ENCODE data around the gene NGFR.

The NGFR gene

DNA sequence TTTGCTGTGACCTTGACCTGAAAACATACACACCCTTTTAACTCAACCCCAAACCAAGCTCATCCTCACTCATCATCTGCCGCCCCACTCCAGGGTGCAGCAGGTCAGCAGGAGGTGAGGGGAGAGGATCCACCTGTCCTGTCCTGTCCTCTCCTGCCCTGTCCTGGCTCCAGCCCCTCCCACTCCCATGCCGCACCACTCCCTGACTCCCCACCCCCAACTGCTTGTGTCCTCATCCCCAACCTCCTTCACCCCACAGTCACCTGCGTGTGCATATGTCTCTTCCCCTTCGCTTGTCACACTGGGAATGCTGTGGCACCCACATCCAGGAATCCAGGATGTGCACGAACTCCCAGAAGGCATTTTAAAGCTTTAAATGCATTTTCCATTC lies 15.6 kb downstream of the NGFR start:
- H3K4me3 ChIP-seq (ENCODE audit: low read length), result no peak overlapping the region
- no peak for DNase-seq (ENCODE audit: low read depth)
- no peak for TF ChIP-seq CTCF (conservative IDR thresholded peaks at IDR 0.05; ENCODE audit: low read depth, low read length)

- no peak overlapping the region for H3K4me3 ChIP-seq (ENCODE audit: low read length)
- DNase-seq (ENCODE audit: low read depth), result no peak
- TF ChIP-seq CTCF (conservative IDR thresholded peaks at IDR 0.05; ENCODE audit: low read depth, low read length), result no peak
Measured at GRCh38 chr17:49511810-49512209, 16.7 kb downstream of the NGFR start.

DNA sequence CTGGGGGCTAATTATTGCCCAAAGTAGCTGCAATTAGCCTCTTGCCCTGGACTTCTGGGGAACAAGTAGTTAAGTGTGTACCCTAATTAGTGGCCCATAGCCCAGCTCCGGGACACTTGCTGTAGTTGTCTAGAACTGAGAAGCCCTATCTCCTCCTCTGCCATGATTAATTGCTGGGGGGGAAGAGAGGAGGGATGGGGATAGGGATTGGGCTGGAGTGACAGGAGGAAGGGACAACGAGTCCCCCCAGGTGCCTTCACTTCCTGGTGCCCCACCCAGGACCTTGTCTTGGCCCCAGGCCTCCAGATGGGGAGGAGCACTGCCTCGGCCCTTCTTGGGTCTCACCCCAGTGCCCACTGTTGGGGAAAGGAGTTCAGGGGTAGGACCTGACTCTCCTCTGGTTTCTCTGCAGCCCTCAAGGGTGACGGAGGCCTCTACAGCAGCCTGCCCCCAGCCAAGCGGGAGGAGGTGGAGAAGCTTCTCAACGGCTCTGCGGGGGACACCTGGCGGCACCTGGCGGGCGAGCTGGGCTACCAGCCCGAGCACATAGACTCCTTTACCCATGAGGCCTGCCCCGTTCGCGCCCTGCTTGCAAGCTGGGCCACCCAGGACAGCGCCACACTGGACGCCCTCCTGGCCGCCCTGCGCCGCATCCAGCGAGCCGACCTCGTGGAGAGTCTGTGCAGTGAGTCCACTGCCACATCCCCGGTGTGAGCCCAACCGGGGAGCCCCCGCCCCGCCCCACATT lies 17.4 kb downstream of the NGFR start:
- no peak for DNase-seq (ENCODE audit: low read depth)
- TF ChIP-seq CTCF (conservative IDR thresholded peaks at IDR 0.05; ENCODE audit: low read depth, low read length), result no peak
- H3K4me3 ChIP-seq (ENCODE audit: low read length), result no peak overlapping the region

- TF ChIP-seq CTCF (conservative IDR thresholded peaks at IDR 0.05; ENCODE audit: low read depth, low read length), result no peak
- DNase-seq (ENCODE audit: low read depth), result no peak
- no peak overlapping the region for H3K4me3 ChIP-seq (ENCODE audit: low read length)
Measured at GRCh38 chr17:49513044-49513395, 17.9 kb downstream of the NGFR start.

DNA sequence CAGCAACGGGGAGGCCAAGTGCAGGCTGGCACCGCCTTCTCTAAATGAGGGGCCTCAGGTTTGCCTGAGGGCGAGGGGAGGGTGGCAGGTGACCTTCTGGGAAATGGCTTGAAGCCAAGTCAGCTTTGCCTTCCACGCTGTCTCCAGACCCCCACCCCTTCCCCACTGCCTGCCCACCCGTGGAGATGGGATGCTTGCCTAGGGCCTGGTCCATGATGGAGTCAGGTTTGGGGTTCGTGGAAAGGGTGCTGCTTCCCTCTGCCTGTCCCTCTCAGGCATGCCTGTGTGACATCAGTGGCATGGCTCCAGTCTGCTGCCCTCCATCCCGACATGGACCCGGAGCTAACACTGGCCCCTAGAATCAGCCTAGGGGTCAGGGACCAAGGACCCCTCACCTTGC lies 18.5 kb downstream of the NGFR start:
- no peak for TF ChIP-seq CTCF (conservative IDR thresholded peaks at IDR 0.05; ENCODE audit: low read depth, low read length)
- no peak overlapping the region for H3K4me3 ChIP-seq (ENCODE audit: low read length)
- DNase-seq (ENCODE audit: low read depth), result no peak

DNA sequence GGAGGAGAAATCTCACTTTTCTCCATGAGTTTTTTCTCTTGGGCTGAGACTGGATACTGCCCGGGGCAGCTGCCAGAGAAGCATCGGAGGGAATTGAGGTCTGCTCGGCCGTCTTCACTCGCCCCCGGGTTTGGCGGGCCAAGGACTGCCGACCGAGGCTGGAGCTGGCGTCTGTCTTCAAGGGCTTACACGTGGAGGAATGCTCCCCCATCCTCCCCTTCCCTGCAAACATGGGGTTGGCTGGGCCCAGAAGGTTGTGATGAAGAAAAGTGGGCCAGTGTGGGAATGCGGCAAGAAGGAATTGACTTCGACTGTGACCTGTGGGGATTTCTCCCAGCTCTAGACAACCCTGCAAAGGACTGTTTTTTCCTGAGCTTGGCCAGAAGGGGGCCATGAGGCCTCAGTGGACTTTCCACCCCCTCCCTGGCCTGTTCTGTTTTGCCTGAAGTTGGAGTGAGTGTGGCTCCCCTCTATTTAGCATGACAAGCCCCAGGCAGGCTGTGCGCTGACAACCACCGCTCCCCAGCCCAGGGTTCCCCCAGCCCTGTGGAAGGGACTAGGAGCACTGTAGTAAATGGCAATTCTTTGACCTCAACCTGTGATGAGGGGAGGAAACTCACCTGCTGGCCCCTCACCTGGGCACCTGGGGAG lies 19.1 kb downstream of the NGFR start:
- TF ChIP-seq CTCF (conservative IDR thresholded peaks at IDR 0.05; ENCODE audit: low read depth, low read length), result peak; percentile 41
- H3K4me3 ChIP-seq (ENCODE audit: low read length), result no peak overlapping the region
- DNase-seq (ENCODE audit: low read depth), result no peak

DNA sequence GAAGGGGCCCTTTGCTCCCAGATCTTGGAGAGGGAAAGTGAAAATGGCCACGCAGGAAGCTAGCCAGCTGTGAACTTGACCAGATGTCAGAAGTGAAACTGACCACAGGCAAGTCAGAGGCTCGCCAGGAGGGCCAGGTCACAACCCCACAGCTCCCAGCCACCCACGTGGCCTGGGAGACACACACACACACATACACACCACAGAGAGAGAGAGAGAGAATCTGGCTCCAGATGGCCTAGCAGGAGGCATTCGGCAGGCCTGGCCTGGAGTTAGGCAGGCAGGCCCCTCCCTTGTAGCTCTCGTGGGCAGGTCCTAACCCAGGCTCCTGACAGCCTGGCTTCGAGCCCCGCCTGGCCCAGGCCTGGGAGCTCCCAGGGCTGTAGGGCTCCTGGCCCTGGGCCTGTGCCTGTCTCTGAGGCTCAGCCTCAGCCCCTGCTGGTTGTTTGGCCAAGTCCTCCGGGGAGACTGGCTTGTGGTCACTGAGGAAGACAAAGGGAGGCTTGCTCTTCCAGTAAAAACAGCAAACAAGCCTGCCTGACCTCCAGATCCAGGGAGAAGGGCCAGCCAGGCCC lies 20.2 kb downstream of the NGFR start:
- H3K4me3 ChIP-seq (ENCODE audit: low read length), result no peak overlapping the region
- peak; percentile 21 for TF ChIP-seq CTCF (conservative IDR thresholded peaks at IDR 0.05; ENCODE audit: low read depth, low read length)
- peak; percentile 40 for DNase-seq (ENCODE audit: low read depth)
